ENCODE results near the gene HS3ST2.

HS3ST2 gene

DNA sequence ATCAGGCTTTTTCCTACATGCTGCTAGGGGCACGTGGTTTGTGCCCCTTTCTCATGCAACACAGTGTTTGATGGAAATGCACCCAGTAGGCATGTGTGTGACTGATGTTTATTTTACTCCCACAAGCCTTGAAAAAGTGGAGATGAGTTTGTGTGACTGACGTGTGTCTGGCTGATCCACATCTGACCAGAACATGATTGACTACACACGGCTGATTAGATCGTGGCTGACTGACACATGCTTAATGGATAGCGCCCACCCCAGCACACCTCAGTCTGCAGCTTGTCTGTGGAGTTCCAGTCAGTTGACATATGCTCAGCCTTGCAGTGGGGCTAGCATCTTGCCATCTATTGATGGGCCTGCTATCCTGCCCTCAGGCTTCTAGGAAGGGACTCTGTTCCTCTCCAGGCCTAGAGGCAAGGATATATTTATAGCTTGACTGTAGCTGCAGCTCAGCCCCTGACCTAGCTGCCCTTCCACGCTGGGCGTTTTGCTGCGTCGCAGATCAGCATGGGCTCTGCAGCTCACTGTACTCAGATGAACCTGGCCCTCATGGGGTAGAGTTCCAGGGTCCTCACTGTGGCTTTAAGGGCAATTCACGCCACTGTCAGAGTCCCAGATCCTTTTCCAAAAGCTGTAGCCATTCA lies 112.3 kb downstream of the HS3ST2 start:
- no peak for TF ChIP-seq CTCF (IDR thresholded peaks at IDR 0.05; ENCODE audit: insufficient read depth, low read depth, low read length, missing control alignments)
- H3K4me3 ChIP-seq (ENCODE audit: low read length), result no peak overlapping the region
- DNase-seq (ENCODE audit: low read depth), result no peak

GRCh38 chr16:22927306-22927705 lies 113.3 kb downstream of the HS3ST2 start:
- no peak for TF ChIP-seq CTCF (IDR thresholded peaks at IDR 0.05; ENCODE audit: insufficient read depth, low read depth, low read length, missing control alignments)
- no peak for DNase-seq (ENCODE audit: low read depth)
- H3K4me3 ChIP-seq (ENCODE audit: low read length), result no peak overlapping the region

DNA sequence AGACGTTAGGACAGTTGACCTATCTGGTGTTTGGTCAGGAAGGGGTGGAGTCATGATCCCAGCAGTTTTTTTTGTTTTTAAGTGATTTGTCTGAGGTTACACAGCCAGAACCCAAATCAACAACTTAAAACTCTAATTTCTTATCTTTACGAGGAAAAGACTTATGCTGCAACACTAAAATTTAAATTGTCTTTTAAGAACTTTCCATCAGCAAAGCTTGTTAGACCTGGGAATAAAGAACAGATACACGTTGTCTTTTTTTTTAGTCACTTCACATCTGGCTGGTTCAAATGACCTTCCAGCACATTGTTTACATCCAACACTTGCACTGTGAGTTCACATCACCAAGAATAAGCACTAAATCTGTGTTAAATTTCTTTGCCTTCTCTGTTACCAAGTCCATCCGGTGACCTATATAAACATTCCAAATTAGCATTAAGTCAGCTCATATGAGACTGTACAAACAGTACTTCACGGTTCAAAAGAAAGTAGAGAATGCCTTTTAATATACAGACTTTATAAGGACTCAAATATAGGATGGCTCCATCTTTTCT lies 115.0 kb downstream of the HS3ST2 start:
- no peak for DNase-seq (ENCODE audit: low read depth)
- no peak for TF ChIP-seq CTCF (IDR thresholded peaks at IDR 0.05; ENCODE audit: insufficient read depth, low read depth, low read length, missing control alignments)
- H3K4me3 ChIP-seq (ENCODE audit: low read length), result no peak overlapping the region

DNA sequence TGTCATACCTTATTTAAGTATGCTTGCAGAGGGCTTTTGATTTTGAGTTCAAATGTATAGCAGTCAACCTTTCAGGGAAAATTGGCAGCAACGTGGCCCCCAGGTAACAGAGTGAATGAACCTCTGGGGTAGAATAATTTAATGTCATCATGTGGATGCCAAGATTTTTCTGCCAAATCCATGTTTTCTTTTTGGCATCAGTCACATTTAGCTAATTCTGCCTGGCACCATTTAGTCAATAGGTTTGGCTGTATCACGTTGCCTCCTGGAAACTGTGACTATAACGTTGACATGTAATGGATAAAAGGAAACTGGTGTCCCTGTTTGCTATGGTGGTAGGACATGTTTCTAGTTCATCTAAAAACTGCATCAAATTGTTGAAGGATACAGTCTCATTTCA lies 115.5 kb downstream of the HS3ST2 start:
- TF ChIP-seq CTCF (IDR thresholded peaks at IDR 0.05; ENCODE audit: insufficient read depth, low read depth, low read length, missing control alignments), result no peak
- DNase-seq (ENCODE audit: low read depth), result no peak
- no peak overlapping the region for H3K4me3 ChIP-seq (ENCODE audit: low read length)

- no peak for DNase-seq (ENCODE audit: low read depth)
- H3K4me3 ChIP-seq (ENCODE audit: low read length), result no peak overlapping the region
- no peak for TF ChIP-seq CTCF (IDR thresholded peaks at IDR 0.05; ENCODE audit: insufficient read depth, low read depth, low read length, missing control alignments)
Measured at GRCh38 chr16:22932032-22932771, 118.2 kb downstream of the HS3ST2 start.

DNA sequence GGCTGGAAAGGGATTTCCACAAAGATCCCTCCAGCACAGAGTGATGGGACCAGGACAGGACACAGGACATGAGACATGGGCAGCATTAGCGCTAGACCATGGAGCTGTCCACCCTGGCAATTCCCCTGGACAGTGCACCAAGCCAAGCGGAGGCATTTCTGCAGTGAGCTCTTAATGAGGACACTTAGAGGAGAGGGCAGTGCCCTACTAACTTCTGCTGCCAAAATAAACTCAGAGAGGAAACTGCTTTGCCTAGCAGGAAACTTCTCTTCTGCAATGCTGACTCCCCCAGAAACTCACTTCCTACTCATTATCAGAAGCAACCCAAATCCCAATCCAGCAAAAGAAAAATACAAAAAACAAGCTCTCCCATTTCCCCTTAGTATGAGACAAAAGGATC lies 119.2 kb downstream of the HS3ST2 start:
- H3K4me3 ChIP-seq (ENCODE audit: low read length), result no peak overlapping the region
- DNase-seq (ENCODE audit: low read depth), result no peak
- no peak for TF ChIP-seq CTCF (IDR thresholded peaks at IDR 0.05; ENCODE audit: insufficient read depth, low read depth, low read length, missing control alignments)

Measured in epithelial cell of esophagus (primary cell).